HG03103 (cell line): ENCODE measurements around the gene EFHD1.
"Not testable (repeated sequence)": the region's sequence is repeated elsewhere in the genome, so short reads cannot be mapped to it uniquely, and the experiment has no call there.

Experiments used
- ATAC-seq: cut with Tn5 transposase; IDR thresholded peaks from one replicate; pipeline ENCODE4 v1.9.1; 2021; ENCODE audit warnings: low read depth; ENCODE audit not compliant: unreplicated experiment

EFHD1 gene

GRCh38 chr2:232615339-232615738, 18.1 kb upstream of the EFHD1 start:
- ATAC-seq: no peak

GRCh38 chr2:232621186-232621585, 12.2 kb upstream of the EFHD1 start:
- no peak for ATAC-seq

GRCh38 chr2:232622563-232622962, 10.8 kb upstream of the EFHD1 start:
- no peak for ATAC-seq

GRCh38 chr2:232623768-232624765, 9.3 kb upstream of the EFHD1 start:
- ATAC-seq: no peak

- no peak for ATAC-seq
Observed at GRCh38 chr2:232626584-232626983, 6.8 kb upstream of the EFHD1 start.

GRCh38 chr2:232628466-232629128, 4.8 kb upstream of the EFHD1 start:
- ATAC-seq: no peak

- no peak for ATAC-seq
Observed at GRCh38 chr2:232629129-232629475, 4.3 kb upstream of the EFHD1 start.

GRCh38 chr2:232632229-232632903, 1.0 kb upstream of the EFHD1 start:
- ATAC-seq: no peak

- no peak for ATAC-seq
Observed at GRCh38 chr2:232632904-232633412, 446 bp upstream of the EFHD1 start.

GRCh38 chr2:232634206-232635150, 1.1 kb downstream of the EFHD1 start:
- no peak for ATAC-seq

- not testable (repeated sequence) for ATAC-seq
Observed at GRCh38 chr2:232635376-232635775, 2.0 kb downstream of the EFHD1 start.

GRCh38 chr2:232635820-232636219, 2.4 kb downstream of the EFHD1 start:
- no peak for ATAC-seq

GRCh38 chr2:232636788-232637420, 3.5 kb downstream of the EFHD1 start:
- ATAC-seq: no peak

GRCh38 chr2:232637866-232638583, 4.6 kb downstream of the EFHD1 start:
- ATAC-seq: no peak

- no peak for ATAC-seq
Observed at GRCh38 chr2:232641153-232641848, 7.9 kb downstream of the EFHD1 start.

GRCh38 chr2:232643147-232643425, 9.7 kb downstream of the EFHD1 start:
- no peak for ATAC-seq

- no peak for ATAC-seq
Observed at GRCh38 chr2:232643813-232644347, 10.5 kb downstream of the EFHD1 start.

- ATAC-seq: no peak
Observed at GRCh38 chr2:232645061-232645460, 11.7 kb downstream of the EFHD1 start.
